GOT3 (cell line): ENCODE results near the gene TXNDC8.
A peak's percentile ranks its signal among the peaks of the same experiment; 100 is the strongest.

Experiments used
- DNase-seq: peaks from one replicate; lab custom pipeline; 2025; ENCODE audit warnings: mixed read lengths; lab: John Stamatoyannopoulos, UW

The TXNDC8 gene

GRCh38 chr9:110278080-110278707, 59.5 kb downstream of the TXNDC8 start:
- DNase-seq: no peak

GRCh38 chr9:110276781-110277180, 60.9 kb downstream of the TXNDC8 start:
- DNase-seq: no peak

GRCh38 chr9:110270211-110270995, 67.3 kb downstream of the TXNDC8 start:
- DNase-seq: no peak

- no peak for DNase-seq
These were observed 70.9 kb downstream of the TXNDC8 start for GRCh38 chr9:110266795-110267194.

GRCh38 chr9:110261632-110262031, 76.0 kb downstream of the TXNDC8 start:
- no peak for DNase-seq

GRCh38 chr9:110260911-110261310, 76.8 kb downstream of the TXNDC8 start:
- no peak for DNase-seq

GRCh38 chr9:110259566-110259965, 78.1 kb downstream of the TXNDC8 start:
- no peak for DNase-seq

- DNase-seq: no peak
These were observed 79.0 kb downstream of the TXNDC8 start for GRCh38 chr9:110258690-110259091.

- DNase-seq: no peak
These were observed 79.7 kb downstream of the TXNDC8 start for GRCh38 chr9:110257956-110258355.

- DNase-seq: no peak
These were observed 80.4 kb downstream of the TXNDC8 start for GRCh38 chr9:110257097-110257841.

GRCh38 chr9:110256380-110257096, 81.1 kb downstream of the TXNDC8 start, which contains the start of gene TXN:
Gene TXN, minus strand, starts transcription at chr9:110256507. Its CDS starts 72 bp downstream, at chr9:110256435.
- peak; percentile 57 for DNase-seq

- no peak for DNase-seq
These were observed 81.9 kb downstream of the TXNDC8 start for GRCh38 chr9:110255463-110256379.

- DNase-seq: no peak
These were observed 82.6 kb downstream of the TXNDC8 start for GRCh38 chr9:110255034-110255462.

GRCh38 chr9:110254500-110254899, 83.2 kb downstream of the TXNDC8 start:
- DNase-seq: no peak
